Right renal cortex interstitium (tissue), 3 donors: ENCODE data around the gene TRMT2A. TPM values are rescaled to one million over a fixed set of nuclear protein-coding genes. Genes with fewer than 3 reads are reported as not detected.

Source experiments
- DNase-seq, 3 donors: peaks; one replicate each; pipeline ENCODE4 v3.0.0-alpha.2; 2013; ENCODE audit warnings: low read depth in 3 of 3, low spot score in 2 of 3
- polyA plus RNA-seq, 3 donors: library from polyadenylated mRNA; unstranded; fragments of 120-200 nt; gene quantifications; one replicate each; pipeline ENCODE4 v1.2.1, GENCODE V29; 2013; ENCODE audit not compliant: insufficient read length in 3 of 3

Gene TRMT2A
- polyA plus RNA-seq, 3 donors, result 40.9 to 48.2 (median 41.4) TPM

- DNase-seq, result no peak
Measured at GRCh38 chr22:20135806-20136602, 19.0 kb upstream of the TRMT2A start.

GRCh38 chr22:20135265-20135664 is 18.2 kb upstream of the TRMT2A start:
- DNase-seq, result no peak

GRCh38 chr22:20133930-20134549 is 17.0 kb upstream of the TRMT2A start:
- no peak for DNase-seq

GRCh38 chr22:20132686-20133246 is 15.7 kb upstream of the TRMT2A start:
- DNase-seq, result no peak

GRCh38 chr22:20131859-20132685 is 15.0 kb upstream of the TRMT2A start:
- DNase-seq, result no peak

GRCh38 chr22:20131597-20131858 is 14.5 kb upstream of the TRMT2A start, which contains the start of gene ZDHHC8:
TSS of gene ZDHHC8 (plus strand) at chr22:20131804. CDS start at chr22:20131948, 144 bp downstream.
- no peak for DNase-seq

- peak in 2 of 3 donors; percentile 48 to 57 for DNase-seq
Measured at GRCh38 chr22:20130731-20131596, 13.9 kb upstream of the TRMT2A start.

GRCh38 chr22:20130319-20130718 is 13.3 kb upstream of the TRMT2A start:
- no peak for DNase-seq

- DNase-seq, result no peak
Measured at GRCh38 chr22:20129747-20130014, 12.7 kb upstream of the TRMT2A start.

- no peak for DNase-seq
Measured at GRCh38 chr22:20128902-20129746, 12.1 kb upstream of the TRMT2A start.

- no peak for DNase-seq
Measured at GRCh38 chr22:20128619-20128901, 11.5 kb upstream of the TRMT2A start.

- no peak for DNase-seq
Measured at GRCh38 chr22:20127869-20128618, 11.0 kb upstream of the TRMT2A start.

- DNase-seq, result no peak
Measured at GRCh38 chr22:20127318-20127868, 10.4 kb upstream of the TRMT2A start.

- no peak for DNase-seq
Measured at GRCh38 chr22:20126284-20127029, 9.4 kb upstream of the TRMT2A start.

GRCh38 chr22:20125201-20126174 is 8.5 kb upstream of the TRMT2A start:
- no peak for DNase-seq

GRCh38 chr22:20124083-20124787 is 7.2 kb upstream of the TRMT2A start:
- DNase-seq, result no peak
